Astrocyte (in vitro differentiated cells and primary cell): ENCODE measurements around the gene PINK1. TPM values are rescaled to one million over a fixed set of nuclear protein-coding genes. Genes with fewer than 3 reads are reported as not detected.
A peak's percentile ranks its signal among the peaks of the same experiment; 100 is the strongest.

Source experiments
- DNase-seq: peaks from one replicate; pipeline ENCODE4 v3.0.0-alpha.2; 2010; ENCODE audit warnings: low read depth
- FAIRE-seq: peaks from 2 replicates; lab custom pipeline; 2011; peaks lifted over from hg19 to GRCh38; lab: Jason Lieb, UNC
- H2AFZ ChIP-seq: 2 replicates; pipeline ENCODE4 v1.6.0; 2012; ENCODE audit warnings: low read depth, low read length, inconsistent platforms
- H3K27ac ChIP-seq: 2 replicates; pipeline ENCODE4 v1.5.1; 2011; ENCODE audit warnings: low read depth, low read length, inconsistent platforms
- H3K27me3 ChIP-seq: 2 replicates; pipeline ENCODE4 v1.6.0; 2011; ENCODE audit warnings: low read length, inconsistent platforms; ENCODE audit not compliant: insufficient read depth
- H3K36me3 ChIP-seq: 2 replicates; pipeline ENCODE4 v1.5.1; 2011; ENCODE audit warnings: low read length, inconsistent platforms; ENCODE audit not compliant: insufficient read depth
- H3K4me1 ChIP-seq: 2 replicates; pipeline ENCODE4 v1.5.1; 2011; ENCODE audit warnings: low read length, inconsistent platforms; ENCODE audit not compliant: insufficient read depth
- H3K4me2 ChIP-seq: 2 replicates; pipeline ENCODE4 v1.6.0; 2012; ENCODE audit warnings: low read length, inconsistent platforms
- H3K4me3 ChIP-seq: 2 replicates; pipeline ENCODE4 v1.5.1; 2011; ENCODE audit warnings: low read depth, mild to moderate bottlenecking, low read length, inconsistent platforms; ENCODE audit not compliant: insufficient read depth
- H3K79me2 ChIP-seq: 2 replicates; pipeline ENCODE4 v1.6.0; 2012; ENCODE audit warnings: mild to moderate bottlenecking, low read length, inconsistent platforms; ENCODE audit not compliant: insufficient read depth
- H3K9ac ChIP-seq: 2 replicates; pipeline ENCODE4 v1.6.0; 2012; ENCODE audit warnings: mild to moderate bottlenecking, low read length, inconsistent platforms
- H3K9me3 ChIP-seq: 2 replicates; pipeline ENCODE4 v1.5.1; 2012; ENCODE audit warnings: low read depth, mild to moderate bottlenecking, low read length, inconsistent platforms; ENCODE audit not compliant: insufficient read depth
- H4K20me1 ChIP-seq: 2 replicates; pipeline ENCODE4 v1.6.0; 2012; ENCODE audit warnings: low read length, inconsistent platforms; ENCODE audit not compliant: insufficient read depth
- H3K27ac Mint-ChIP-seq: one replicate; pipeline ENCODE4 v1.8.0; 2021; ENCODE audit warnings: mild to moderate bottlenecking, mixed read lengths; ENCODE audit not compliant: unreplicated experiment
- H3K27me3 Mint-ChIP-seq: one replicate; pipeline ENCODE4 v1.8.0; 2021; ENCODE audit warnings: low read depth, mixed read lengths; ENCODE audit not compliant: unreplicated experiment
- H3K36me3 Mint-ChIP-seq: one replicate; pipeline ENCODE4 v1.8.0; 2021; ENCODE audit warnings: low read depth, mixed read lengths; ENCODE audit not compliant: unreplicated experiment
- H3K4me1 Mint-ChIP-seq: one replicate; pipeline ENCODE4 v1.8.0; 2021; ENCODE audit warnings: low read depth, mixed read lengths; ENCODE audit not compliant: unreplicated experiment
- H3K4me3 Mint-ChIP-seq: one replicate; pipeline ENCODE4 v1.8.0; 2021; ENCODE audit warnings: mild to moderate bottlenecking, moderate library complexity, mixed read lengths; ENCODE audit not compliant: unreplicated experiment
- H3K9me3 Mint-ChIP-seq: one replicate; pipeline ENCODE4 v1.8.0; 2021; ENCODE audit warnings: mild to moderate bottlenecking, mixed read lengths; ENCODE audit not compliant: unreplicated experiment
- CTCF ChIP-seq: IDR thresholded peaks from 2 replicates; pipeline ENCODE4 v1.5.1; 2011; ENCODE audit warnings: low read depth, mild to moderate bottlenecking, inconsistent platforms, low read length, moderate library complexity; ENCODE audit not compliant: insufficient read depth
- EZH2 ChIP-seq: IDR thresholded peaks from 2 replicates; pipeline ENCODE4 v1.6.1; 2012; ENCODE audit warnings: mild to moderate bottlenecking, low read length, inconsistent platforms; ENCODE audit not compliant: insufficient read depth
- total RNA-seq: library from RNA; stranded (reverse); gene quantifications from 2 replicates; pipeline ENCODE4 v1.2.1, GENCODE V29; 2021

Gene PINK1
- total RNA-seq, 1 donor from 2014 or later = 25.6 TPM

GRCh38 chr1:20658166-20658915, 25.1 kb downstream of the PINK1 start:
- Histone ChIP-seq H3K27me3 (no peaks in the 10 kb centered on the region), H3K27ac (no peak overlapping the region), H3K4me1 (peaks cover 13% of the 10 kb centered on the region), H3K36me3 (peaks cover 28% of the 10 kb centered on the region), H3K9me3 (no peaks in the 10 kb centered on the region), H4K20me1 (peaks cover 68% of the 10 kb centered on the region), H3K4me2 (no peak overlapping the region), H2AFZ (no peak overlapping the region), H3K4me3 (no peak overlapping the region), H3K79me2 (peaks cover 61% of the 10 kb centered on the region), H3K9ac (no peak overlapping the region)
- DNase-seq (no peak), FAIRE-seq (no peak)
- no peak for TF ChIP-seq EZH2
- no peak for TF ChIP-seq CTCF
- Mint-ChIP-seq H3K27ac (no peak overlapping the region), H3K27me3 (no peaks in the 10 kb centered on the region), H3K4me3 (no peak overlapping the region), H3K4me1 (peaks cover 1% of the 10 kb centered on the region), H3K9me3 (no peaks in the 10 kb centered on the region), H3K36me3 (peaks cover 14% of the 10 kb centered on the region)

GRCh38 chr1:20660363-20660762, 27.1 kb downstream of the PINK1 start:
- Histone ChIP-seq H3K27ac (peak overlapping the region; percentile 54), H3K79me2 (peaks cover 59% of the 10 kb centered on the region)

More at GRCh38 chr1:20660363-20660762, 27.1 kb downstream of the PINK1 start:
- no peaks in the 10 kb centered on the region for H3K9me3 ChIP-seq
- no peaks in the 10 kb centered on the region for H3K27me3 ChIP-seq
- peak overlapping the region; percentile 81 for H2AFZ ChIP-seq
- peaks cover 11% of the 10 kb centered on the region for H3K36me3 Mint-ChIP-seq
- H3K36me3 ChIP-seq = peaks cover 18% of the 10 kb centered on the region
- peaks cover 1% of the 10 kb centered on the region for H3K4me1 Mint-ChIP-seq
- H4K20me1 ChIP-seq = peaks cover 51% of the 10 kb centered on the region
- peak overlapping the region; percentile 99 for H3K4me2 ChIP-seq
- H3K4me3 ChIP-seq = peak overlapping the region; percentile 92
- TF ChIP-seq CTCF (no peak), EZH2 (no peak)
- H3K4me3 Mint-ChIP-seq = peak overlapping the region; percentile 92
- H3K9ac ChIP-seq = peak overlapping the region; percentile 93
- H3K9me3 Mint-ChIP-seq = no peaks in the 10 kb centered on the region
- DNase-seq (no peak), FAIRE-seq (no peak)
- peak overlapping the region; percentile 13 for H3K27ac Mint-ChIP-seq
- peaks cover 13% of the 10 kb centered on the region for H3K4me1 ChIP-seq
- H3K27me3 Mint-ChIP-seq = no peaks in the 10 kb centered on the region
